GM23338 (cell line): Measurements from ENCODE around the gene DHRS12. TPM values are rescaled to one million over a fixed set of nuclear protein-coding genes. Genes with fewer than 3 reads are reported as not detected.

Experiments
- ATAC-seq: fragments of 200-7000 bp; cut with Tn5 transposase; 3 replicates; pipeline ENCODE4 v1.9.1; 2020
- DNase-seq: peaks from one replicate; pipeline ENCODE4 v3.0.0-alpha.2; 2015; ENCODE audit warnings: low spot score
- H2AFZ ChIP-seq: fragments of 200-600 bp; sonication (generic); 2 replicates; pipeline ENCODE4 v1.8.0; 2016; ENCODE audit warnings: antibody characterized with exemption, mild to moderate bottlenecking, moderate library complexity
- H3F3A ChIP-seq: fragments of 200-600 bp; sonication (generic); replicated peaks from 2 replicates; pipeline ENCODE4 v1.8.0; 2017; ENCODE audit warnings: antibody characterized with exemption, mixed run types, low read depth
- H3K27ac ChIP-seq: fragments of 200-600 bp; sonication (generic); 2 replicates; pipeline ENCODE4 v1.6.1; 2016; ENCODE audit warnings: low read depth
- H3K27me3 ChIP-seq: fragments of 200-600 bp; sonication (generic); 2 replicates; pipeline ENCODE4 v1.8.0; 2016; ENCODE audit warnings: mild to moderate bottlenecking, mixed run types, moderate library complexity; ENCODE audit not compliant: insufficient read depth
- H3K36me3 ChIP-seq: fragments of 200-600 bp; sonication (generic); 2 replicates; pipeline ENCODE4 v1.8.0; 2016; ENCODE audit warnings: mild to moderate bottlenecking; ENCODE audit not compliant: insufficient read depth
- H3K4me1 ChIP-seq: fragments of 200-600 bp; sonication (generic); 2 replicates; pipeline ENCODE4 v1.8.0; 2016; ENCODE audit warnings: mild to moderate bottlenecking, moderate library complexity; ENCODE audit not compliant: insufficient read depth
- H3K4me2 ChIP-seq: fragments of 200-600 bp; sonication (generic); 2 replicates; pipeline ENCODE4 v1.7.1; 2017; ENCODE audit warnings: mixed run types
- H3K4me3 ChIP-seq: fragments of 200-600 bp; sonication (generic); 2 replicates; pipeline ENCODE4 v1.6.1; 2016; ENCODE audit warnings: mixed run types
- H3K79me2 ChIP-seq: fragments of 200-600 bp; sonication (generic); replicated peaks from 2 replicates; pipeline ENCODE4 v1.8.0; 2017; ENCODE audit warnings: mild to moderate bottlenecking; ENCODE audit not compliant: insufficient read depth
- H3K9me2 ChIP-seq: fragments of 200-600 bp; sonication (generic); 2 replicates; pipeline ENCODE4 v1.8.0; 2017; ENCODE audit not compliant: insufficient read depth
- H4K20me1 ChIP-seq: fragments of 200-600 bp; sonication (generic); replicated peaks from 2 replicates; pipeline ENCODE4 v1.8.0; 2017; ENCODE audit warnings: mild to moderate bottlenecking; ENCODE audit not compliant: insufficient read depth
- H3K27ac Mint-ChIP-seq: 2 replicates; pipeline ENCODE4 v1.8.0; 2020; ENCODE audit warnings: inconsistent platforms, mild to moderate bottlenecking, moderate library complexity, mixed read lengths
- H3K27me3 Mint-ChIP-seq: 3 replicates; pipeline ENCODE4 v1.8.0; 2022; ENCODE audit warnings: low read depth, mild to moderate bottlenecking, moderate library complexity, mixed read lengths, inconsistent platforms; ENCODE audit not compliant: insufficient read depth, poor library complexity
- H3K36me3 Mint-ChIP-seq: 3 replicates; pipeline ENCODE4 v1.8.0; 2021; ENCODE audit warnings: low read depth, mild to moderate bottlenecking, inconsistent platforms, moderate library complexity, mixed read lengths
- H3K4me1 Mint-ChIP-seq: 3 replicates; pipeline ENCODE4 v1.8.0; 2020; ENCODE audit warnings: mild to moderate bottlenecking, inconsistent platforms, mixed read lengths
- H3K4me3 Mint-ChIP-seq: 3 replicates; pipeline ENCODE4 v1.8.0; 2021; ENCODE audit warnings: moderate library complexity, mild to moderate bottlenecking, inconsistent platforms, mixed read lengths
- H3K9me3 Mint-ChIP-seq: 3 replicates; pipeline ENCODE4 v1.8.0; 2020; ENCODE audit warnings: moderate library complexity, mild to moderate bottlenecking, inconsistent platforms, mixed read lengths
- CREB1 ChIP-seq: fragments of 250-450 bp; sonication (Bioruptor Pico); IDR thresholded peaks from 2 replicates; pipeline ENCODE4 v1.5.0; 2020; ENCODE audit warnings: low read depth, mild to moderate bottlenecking, moderate library complexity
- EZH2 ChIP-seq: fragments of 200-600 bp; sonication (generic); IDR thresholded peaks from one replicate; pipeline ENCODE4 v1.8.0; 2017; ENCODE audit warnings: antibody characterized with exemption, mild to moderate bottlenecking, low read depth; ENCODE audit not compliant: unreplicated experiment
- EZH2phosphoT487 ChIP-seq: fragments of 200-600 bp; sonication (generic); IDR thresholded peaks from one replicate; pipeline ENCODE4 v1.8.1; 2018; ENCODE audit warnings: antibody characterized with exemption; ENCODE audit not compliant: unreplicated experiment
- JUNB ChIP-seq: IDR thresholded peaks from one replicate; pipeline ENCODE4 v1.6.1; 2016; ENCODE audit warnings: antibody characterized with exemption; ENCODE audit not compliant: unreplicated experiment
- NANOG ChIP-seq: IDR thresholded peaks from 2 replicates; pipeline ENCODE4 v1.6.1; 2016; ENCODE audit warnings: antibody characterized with exemption, borderline replicate concordance
- POLR2AphosphoS5 ChIP-seq: IDR thresholded peaks from 2 replicates; pipeline ENCODE4 v1.6.1; 2016; ENCODE audit warnings: antibody characterized with exemption, low read depth
- STAT1 ChIP-seq: IDR thresholded peaks from one replicate; pipeline ENCODE4 v1.6.1; 2016; ENCODE audit warnings: antibody characterized with exemption; ENCODE audit not compliant: unreplicated experiment
- ZNF114 ChIP-seq: fragments of 250-450 bp; sonication (Bioruptor Pico); IDR thresholded peaks from 2 replicates; pipeline ENCODE4 v1.5.0; 2020; ENCODE audit warnings: mild to moderate bottlenecking, moderate library complexity
- ZNF331 ChIP-seq: fragments of 250-450 bp; sonication (Bioruptor Pico); IDR thresholded peaks from 2 replicates; pipeline ENCODE4 v1.5.0; 2020; ENCODE audit warnings: low read depth, mild to moderate bottlenecking, moderate library complexity
- polyA plus RNA-seq: library from polyadenylated mRNA; unstranded; fragments of >200 nt; fragmentation: Nextera tagmentation; extraction: Ambion mirVana; gene quantifications from 2 replicates; pipeline ENCODE4 v1.2.1, GENCODE V29; 2016
- total RNA-seq: library from RNA; depleted of rRNA; stranded (reverse); fragments of >200 nt; shearing (Covaris generic); gene quantifications from 2 replicates; pipeline ENCODE4 v1.2.3, GENCODE V29; 2014
- TF ChIP-seq, protein P1 (sequence below): IDR thresholded peaks from 2 replicates; pipeline ENCODE4 v1.6.1; 2016; ENCODE audit warnings: antibody characterized with exemption
- TF ChIP-seq, protein P2 (sequence below): IDR thresholded peaks from one replicate; pipeline ENCODE4 v1.6.1; 2018; ENCODE audit warnings: antibody characterized with exemption; ENCODE audit not compliant: unreplicated experiment
- TF ChIP-seq, protein P3 (sequence below), 2 experiments: fragments of 200-600 bp in 1 of 2; sonication (generic) in 1 of 2; conservative IDR thresholded peaks; 2 replicates each; pipeline versions ENCODE4 v1.5.1 to v1.6.1; 2016 to 2017; ENCODE audit warnings: antibody characterized with exemption in 2 of 2, low read depth in 2 of 2, mild to moderate bottlenecking in 2 of 2, moderate library complexity in 1 of 2
- TF ChIP-seq, protein P4 (sequence below): fragments of 250-450 bp; sonication (Bioruptor Pico); IDR thresholded peaks from 2 replicates; pipeline ENCODE4 v1.5.0; 2020; ENCODE audit warnings: mild to moderate bottlenecking, moderate library complexity

DHRS12 gene
- total and polyA plus RNA-seq, 2 experiments from 2014 or later: 4.6 to 12.2 TPM

DNA sequence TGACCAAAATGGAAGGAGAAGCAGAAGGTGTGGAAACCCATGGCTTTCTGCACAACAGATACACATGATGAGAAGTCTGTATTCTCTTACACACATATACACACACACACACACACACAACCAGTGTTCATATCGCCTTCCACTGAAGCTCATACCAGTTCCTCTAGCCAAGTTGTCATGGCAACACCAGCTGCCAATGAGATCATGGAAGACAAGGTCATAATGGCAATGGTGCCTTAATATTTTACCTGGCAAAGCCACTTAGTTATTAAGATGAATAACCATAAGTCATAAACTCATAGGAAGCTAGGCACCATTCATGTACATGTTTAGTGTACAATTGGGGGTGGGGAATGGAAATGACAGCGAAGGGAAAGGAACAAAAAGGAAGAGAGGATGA lies 2.6 kb upstream of the DHRS12 start:
- H3K4me1 ChIP-seq: peaks cover 38% of the 10 kb centered on the region
- H3K79me2 ChIP-seq: 0 out of 2 replicates have a peak, but pooled peaks cover 4% of the 10 kb centered on the region
- H3F3A ChIP-seq: peaks cover 9% of the 10 kb centered on the region; the same call in 1 of the 2 replicates
- no peak overlapping the region for H3K4me3 Mint-ChIP-seq
- no peak for DNase-seq
- no peaks in the 10 kb centered on the region for H3K36me3 Mint-ChIP-seq
- H3K27me3 Mint-ChIP-seq: peaks cover 8% of the 10 kb centered on the region
- no peaks in the 10 kb centered on the region for H3K27me3 ChIP-seq
- no peaks in the 10 kb centered on the region for H3K36me3 ChIP-seq
- no peak overlapping the region for H2AFZ ChIP-seq
- H3K4me1 Mint-ChIP-seq: peaks cover 40% of the 10 kb centered on the region
- H3K27ac Mint-ChIP-seq: no peak overlapping the region
- TF ChIP-seq EZH2: no peak
- TF ChIP-seq, protein P1, sequence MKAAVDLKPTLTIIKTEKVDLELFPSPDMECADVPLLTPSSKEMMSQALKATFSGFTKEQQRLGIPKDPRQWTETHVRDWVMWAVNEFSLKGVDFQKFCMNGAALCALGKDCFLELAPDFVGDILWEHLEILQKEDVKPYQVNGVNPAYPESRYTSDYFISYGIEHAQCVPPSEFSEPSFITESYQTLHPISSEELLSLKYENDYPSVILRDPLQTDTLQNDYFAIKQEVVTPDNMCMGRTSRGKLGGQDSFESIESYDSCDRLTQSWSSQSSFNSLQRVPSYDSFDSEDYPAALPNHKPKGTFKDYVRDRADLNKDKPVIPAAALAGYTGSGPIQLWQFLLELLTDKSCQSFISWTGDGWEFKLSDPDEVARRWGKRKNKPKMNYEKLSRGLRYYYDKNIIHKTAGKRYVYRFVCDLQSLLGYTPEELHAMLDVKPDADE: no peak
- TF ChIP-seq, protein P2, sequence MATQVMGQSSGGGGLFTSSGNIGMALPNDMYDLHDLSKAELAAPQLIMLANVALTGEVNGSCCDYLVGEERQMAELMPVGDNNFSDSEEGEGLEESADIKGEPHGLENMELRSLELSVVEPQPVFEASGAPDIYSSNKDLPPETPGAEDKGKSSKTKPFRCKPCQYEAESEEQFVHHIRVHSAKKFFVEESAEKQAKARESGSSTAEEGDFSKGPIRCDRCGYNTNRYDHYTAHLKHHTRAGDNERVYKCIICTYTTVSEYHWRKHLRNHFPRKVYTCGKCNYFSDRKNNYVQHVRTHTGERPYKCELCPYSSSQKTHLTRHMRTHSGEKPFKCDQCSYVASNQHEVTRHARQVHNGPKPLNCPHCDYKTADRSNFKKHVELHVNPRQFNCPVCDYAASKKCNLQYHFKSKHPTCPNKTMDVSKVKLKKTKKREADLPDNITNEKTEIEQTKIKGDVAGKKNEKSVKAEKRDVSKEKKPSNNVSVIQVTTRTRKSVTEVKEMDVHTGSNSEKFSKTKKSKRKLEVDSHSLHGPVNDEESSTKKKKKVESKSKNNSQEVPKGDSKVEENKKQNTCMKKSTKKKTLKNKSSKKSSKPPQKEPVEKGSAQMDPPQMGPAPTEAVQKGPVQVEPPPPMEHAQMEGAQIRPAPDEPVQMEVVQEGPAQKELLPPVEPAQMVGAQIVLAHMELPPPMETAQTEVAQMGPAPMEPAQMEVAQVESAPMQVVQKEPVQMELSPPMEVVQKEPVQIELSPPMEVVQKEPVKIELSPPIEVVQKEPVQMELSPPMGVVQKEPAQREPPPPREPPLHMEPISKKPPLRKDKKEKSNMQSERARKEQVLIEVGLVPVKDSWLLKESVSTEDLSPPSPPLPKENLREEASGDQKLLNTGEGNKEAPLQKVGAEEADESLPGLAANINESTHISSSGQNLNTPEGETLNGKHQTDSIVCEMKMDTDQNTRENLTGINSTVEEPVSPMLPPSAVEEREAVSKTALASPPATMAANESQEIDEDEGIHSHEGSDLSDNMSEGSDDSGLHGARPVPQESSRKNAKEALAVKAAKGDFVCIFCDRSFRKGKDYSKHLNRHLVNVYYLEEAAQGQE: no peak
- no peak for TF ChIP-seq ZNF114 (CRISPR knock-in tag)
- TF ChIP-seq ZNF331 (CRISPR knock-in tag): no peak
- no peak for TF ChIP-seq EZH2phosphoT487
- TF ChIP-seq, protein P3, sequence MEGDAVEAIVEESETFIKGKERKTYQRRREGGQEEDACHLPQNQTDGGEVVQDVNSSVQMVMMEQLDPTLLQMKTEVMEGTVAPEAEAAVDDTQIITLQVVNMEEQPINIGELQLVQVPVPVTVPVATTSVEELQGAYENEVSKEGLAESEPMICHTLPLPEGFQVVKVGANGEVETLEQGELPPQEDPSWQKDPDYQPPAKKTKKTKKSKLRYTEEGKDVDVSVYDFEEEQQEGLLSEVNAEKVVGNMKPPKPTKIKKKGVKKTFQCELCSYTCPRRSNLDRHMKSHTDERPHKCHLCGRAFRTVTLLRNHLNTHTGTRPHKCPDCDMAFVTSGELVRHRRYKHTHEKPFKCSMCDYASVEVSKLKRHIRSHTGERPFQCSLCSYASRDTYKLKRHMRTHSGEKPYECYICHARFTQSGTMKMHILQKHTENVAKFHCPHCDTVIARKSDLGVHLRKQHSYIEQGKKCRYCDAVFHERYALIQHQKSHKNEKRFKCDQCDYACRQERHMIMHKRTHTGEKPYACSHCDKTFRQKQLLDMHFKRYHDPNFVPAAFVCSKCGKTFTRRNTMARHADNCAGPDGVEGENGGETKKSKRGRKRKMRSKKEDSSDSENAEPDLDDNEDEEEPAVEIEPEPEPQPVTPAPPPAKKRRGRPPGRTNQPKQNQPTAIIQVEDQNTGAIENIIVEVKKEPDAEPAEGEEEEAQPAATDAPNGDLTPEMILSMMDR (conservative IDR thresholded peaks at IDR 0.05; ENCODE audit: low read depth in 2 of 2): no peak
- no peak for TF ChIP-seq NANOG
- no peak for TF ChIP-seq POLR2AphosphoS5
- no peak for TF ChIP-seq STAT1
- TF ChIP-seq, protein P4, sequence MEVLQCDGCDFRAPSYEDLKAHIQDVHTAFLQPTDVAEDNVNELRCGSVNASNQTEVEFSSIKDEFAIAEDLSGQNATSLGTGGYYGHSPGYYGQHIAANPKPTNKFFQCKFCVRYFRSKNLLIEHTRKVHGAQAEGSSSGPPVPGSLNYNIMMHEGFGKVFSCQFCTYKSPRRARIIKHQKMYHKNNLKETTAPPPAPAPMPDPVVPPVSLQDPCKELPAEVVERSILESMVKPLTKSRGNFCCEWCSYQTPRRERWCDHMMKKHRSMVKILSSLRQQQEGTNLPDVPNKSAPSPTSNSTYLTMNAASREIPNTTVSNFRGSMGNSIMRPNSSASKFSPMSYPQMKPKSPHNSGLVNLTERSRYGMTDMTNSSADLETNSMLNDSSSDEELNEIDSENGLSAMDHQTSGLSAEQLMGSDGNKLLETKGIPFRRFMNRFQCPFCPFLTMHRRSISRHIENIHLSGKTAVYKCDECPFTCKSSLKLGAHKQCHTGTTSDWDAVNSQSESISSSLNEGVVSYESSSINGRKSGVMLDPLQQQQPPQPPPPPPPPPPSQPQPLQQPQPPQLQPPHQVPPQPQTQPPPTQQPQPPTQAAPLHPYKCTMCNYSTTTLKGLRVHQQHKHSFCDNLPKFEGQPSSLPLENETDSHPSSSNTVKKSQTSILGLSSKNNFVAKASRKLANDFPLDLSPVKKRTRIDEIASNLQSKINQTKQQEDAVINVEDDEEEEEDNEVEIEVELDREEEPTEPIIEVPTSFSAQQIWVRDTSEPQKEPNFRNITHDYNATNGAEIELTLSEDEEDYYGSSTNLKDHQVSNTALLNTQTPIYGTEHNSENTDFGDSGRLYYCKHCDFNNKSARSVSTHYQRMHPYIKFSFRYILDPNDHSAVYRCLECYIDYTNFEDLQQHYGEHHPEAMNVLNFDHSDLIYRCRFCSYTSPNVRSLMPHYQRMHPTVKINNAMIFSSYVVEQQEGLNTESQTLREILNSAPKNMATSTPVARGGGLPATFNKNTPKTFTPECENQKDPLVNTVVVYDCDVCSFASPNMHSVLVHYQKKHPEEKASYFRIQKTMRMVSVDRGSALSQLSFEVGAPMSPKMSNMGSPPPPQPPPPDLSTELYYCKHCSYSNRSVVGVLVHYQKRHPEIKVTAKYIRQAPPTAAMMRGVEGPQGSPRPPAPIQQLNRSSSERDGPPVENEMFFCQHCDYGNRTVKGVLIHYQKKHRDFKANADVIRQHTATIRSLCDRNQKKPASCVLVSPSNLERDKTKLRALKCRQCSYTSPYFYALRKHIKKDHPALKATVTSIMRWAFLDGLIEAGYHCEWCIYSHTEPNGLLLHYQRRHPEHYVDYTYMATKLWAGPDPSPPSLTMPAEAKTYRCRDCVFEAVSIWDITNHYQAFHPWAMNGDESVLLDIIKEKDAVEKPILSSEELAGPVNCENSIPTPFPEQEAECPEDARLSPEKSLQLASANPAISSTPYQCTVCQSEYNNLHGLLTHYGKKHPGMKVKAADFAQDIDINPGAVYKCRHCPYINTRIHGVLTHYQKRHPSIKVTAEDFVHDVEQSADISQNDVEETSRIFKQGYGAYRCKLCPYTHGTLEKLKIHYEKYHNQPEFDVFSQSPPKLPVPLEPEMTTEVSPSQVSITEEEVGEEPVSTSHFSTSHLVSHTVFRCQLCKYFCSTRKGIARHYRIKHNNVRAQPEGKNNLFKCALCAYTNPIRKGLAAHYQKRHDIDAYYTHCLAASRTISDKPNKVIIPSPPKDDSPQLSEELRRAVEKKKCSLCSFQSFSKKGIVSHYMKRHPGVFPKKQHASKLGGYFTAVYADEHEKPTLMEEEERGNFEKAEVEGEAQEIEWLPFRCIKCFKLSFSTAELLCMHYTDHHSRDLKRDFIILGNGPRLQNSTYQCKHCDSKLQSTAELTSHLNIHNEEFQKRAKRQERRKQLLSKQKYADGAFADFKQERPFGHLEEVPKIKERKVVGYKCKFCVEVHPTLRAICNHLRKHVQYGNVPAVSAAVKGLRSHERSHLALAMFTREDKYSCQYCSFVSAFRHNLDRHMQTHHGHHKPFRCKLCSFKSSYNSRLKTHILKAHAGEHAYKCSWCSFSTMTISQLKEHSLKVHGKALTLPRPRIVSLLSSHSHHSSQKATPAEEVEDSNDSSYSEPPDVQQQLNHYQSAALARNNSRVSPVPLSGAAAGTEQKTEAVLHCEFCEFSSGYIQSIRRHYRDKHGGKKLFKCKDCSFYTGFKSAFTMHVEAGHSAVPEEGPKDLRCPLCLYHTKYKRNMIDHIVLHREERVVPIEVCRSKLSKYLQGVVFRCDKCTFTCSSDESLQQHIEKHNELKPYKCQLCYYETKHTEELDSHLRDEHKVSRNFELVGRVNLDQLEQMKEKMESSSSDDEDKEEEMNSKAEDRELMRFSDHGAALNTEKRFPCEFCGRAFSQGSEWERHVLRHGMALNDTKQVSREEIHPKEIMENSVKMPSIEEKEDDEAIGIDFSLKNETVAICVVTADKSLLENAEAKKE (CRISPR knock-in tag): no peak
- no peak for TF ChIP-seq CREB1 (CRISPR knock-in tag)
- TF ChIP-seq JUNB: no peak
- H3K4me3 ChIP-seq: no peak overlapping the region
- no peaks in the 10 kb centered on the region for H4K20me1 ChIP-seq
- no peaks in the 10 kb centered on the region for H3K9me2 ChIP-seq
- no peak overlapping the region for H3K27ac ChIP-seq
- no peak overlapping the region for H3K4me2 ChIP-seq
- no peaks in the 10 kb centered on the region for H3K9me3 Mint-ChIP-seq
- ATAC-seq: no peak
